Brain microvascular endothelial cell (primary cell): ENCODE measurements around the gene TMEM178B.
"Not testable (repeated sequence)": the region's sequence is repeated elsewhere in the genome, so short reads cannot be mapped to it uniquely, and the experiment has no call there.

Experiments
- DNase-seq: peaks from one replicate; pipeline ENCODE4 v3.0.0-alpha.2; 2020
- H3K27ac ChIP-seq: fragments of 250-450 bp; sonication (Bioruptor Pico); 2 replicates; pipeline ENCODE4 v1.5.1; 2020; ENCODE audit warnings: mild to moderate bottlenecking, moderate library complexity
- H3K27me3 ChIP-seq: fragments of 250-450 bp; sonication (Bioruptor Pico); replicated peaks from 2 replicates; pipeline ENCODE4 v1.5.1; 2020; ENCODE audit warnings: mild to moderate bottlenecking
- H3K36me3 ChIP-seq: fragments of 250-450 bp; sonication (Bioruptor Pico); replicated peaks from 2 replicates; pipeline ENCODE4 v1.5.1; 2020; ENCODE audit warnings: mild to moderate bottlenecking
- H3K4me3 ChIP-seq: 2 replicates; pipeline ENCODE4 v1.5.1; 2011; ENCODE audit warnings: low read depth, mild to moderate bottlenecking, control low read depth, low read length, moderate library complexity
- in situ Hi-C: cut with HindIII; loops from 2 replicates; pipeline ENCODE4 v1.10.0; 2017; ENCODE audit warnings: low sequenced_read_pairs, low pct_ligation_motif_present
- TF ChIP-seq, protein P1 (sequence below): IDR thresholded peaks from 2 replicates; pipeline ENCODE4 v1.5.1; 2011; ENCODE audit warnings: low read depth, mild to moderate bottlenecking, moderate library complexity, low read length, control low read depth, inconsistent platforms; ENCODE audit errors: missing control alignments

The TMEM178B gene

DNA sequence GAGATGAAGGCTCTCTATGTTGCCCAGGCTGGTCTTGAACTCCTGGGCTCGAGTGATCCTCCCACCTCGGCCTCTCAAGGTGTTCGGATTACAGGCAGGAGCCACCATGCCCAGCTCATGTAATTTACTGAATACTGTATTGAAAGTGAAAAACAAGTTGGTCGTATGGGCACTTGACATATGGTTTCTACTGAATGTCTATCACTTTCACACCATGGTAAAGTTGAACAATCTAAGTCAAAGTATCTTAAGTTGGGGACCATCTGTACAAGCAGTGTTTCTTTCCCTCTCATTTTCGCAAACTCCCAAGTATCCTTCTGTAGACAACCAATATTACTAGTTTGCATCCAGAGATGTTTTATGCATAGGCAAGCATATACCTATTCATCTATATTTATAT, 116.6 kb downstream of the TMEM178B start:
- no peaks in the 10 kb centered on the region for H3K27me3 ChIP-seq

DNA sequence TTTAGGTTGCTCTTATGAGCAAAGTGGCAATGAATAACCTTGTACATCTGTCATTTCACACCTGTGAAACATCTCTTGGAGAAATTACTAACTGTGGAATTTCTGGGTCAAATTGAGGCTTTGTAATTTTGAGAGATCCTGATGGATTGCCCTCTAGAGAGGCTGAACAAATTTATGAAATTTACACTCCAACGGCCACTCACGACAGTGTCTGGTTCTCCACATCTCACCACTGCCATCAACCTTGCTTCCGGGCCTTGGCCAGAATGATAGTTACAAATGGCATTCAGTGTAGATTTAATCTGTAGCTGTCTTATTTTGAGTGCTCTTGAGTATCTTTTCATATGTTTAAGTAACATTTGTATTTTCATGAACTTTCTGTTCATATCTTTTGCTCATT, 117.4 kb downstream of the TMEM178B start:
- Histone ChIP-seq H3K27me3 (no peaks in the 10 kb centered on the region), H3K4me3 (no peak overlapping the region), H3K27ac (no peak overlapping the region), H3K36me3 (no peaks in the 10 kb centered on the region)
- TF ChIP-seq, protein P1, sequence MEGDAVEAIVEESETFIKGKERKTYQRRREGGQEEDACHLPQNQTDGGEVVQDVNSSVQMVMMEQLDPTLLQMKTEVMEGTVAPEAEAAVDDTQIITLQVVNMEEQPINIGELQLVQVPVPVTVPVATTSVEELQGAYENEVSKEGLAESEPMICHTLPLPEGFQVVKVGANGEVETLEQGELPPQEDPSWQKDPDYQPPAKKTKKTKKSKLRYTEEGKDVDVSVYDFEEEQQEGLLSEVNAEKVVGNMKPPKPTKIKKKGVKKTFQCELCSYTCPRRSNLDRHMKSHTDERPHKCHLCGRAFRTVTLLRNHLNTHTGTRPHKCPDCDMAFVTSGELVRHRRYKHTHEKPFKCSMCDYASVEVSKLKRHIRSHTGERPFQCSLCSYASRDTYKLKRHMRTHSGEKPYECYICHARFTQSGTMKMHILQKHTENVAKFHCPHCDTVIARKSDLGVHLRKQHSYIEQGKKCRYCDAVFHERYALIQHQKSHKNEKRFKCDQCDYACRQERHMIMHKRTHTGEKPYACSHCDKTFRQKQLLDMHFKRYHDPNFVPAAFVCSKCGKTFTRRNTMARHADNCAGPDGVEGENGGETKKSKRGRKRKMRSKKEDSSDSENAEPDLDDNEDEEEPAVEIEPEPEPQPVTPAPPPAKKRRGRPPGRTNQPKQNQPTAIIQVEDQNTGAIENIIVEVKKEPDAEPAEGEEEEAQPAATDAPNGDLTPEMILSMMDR = no peak
- in situ Hi-C loops = no loop called here
- DNase-seq = no peak

More for the DNA sequence above, 116.6 kb downstream of the TMEM178B start:
- H3K4me3 ChIP-seq = no peak overlapping the region
- TF ChIP-seq, protein P1 = no peak
- H3K36me3 ChIP-seq = no peaks in the 10 kb centered on the region
- in situ Hi-C loops = no loop called here
- no peak for DNase-seq
- no peak overlapping the region for H3K27ac ChIP-seq

DNA sequence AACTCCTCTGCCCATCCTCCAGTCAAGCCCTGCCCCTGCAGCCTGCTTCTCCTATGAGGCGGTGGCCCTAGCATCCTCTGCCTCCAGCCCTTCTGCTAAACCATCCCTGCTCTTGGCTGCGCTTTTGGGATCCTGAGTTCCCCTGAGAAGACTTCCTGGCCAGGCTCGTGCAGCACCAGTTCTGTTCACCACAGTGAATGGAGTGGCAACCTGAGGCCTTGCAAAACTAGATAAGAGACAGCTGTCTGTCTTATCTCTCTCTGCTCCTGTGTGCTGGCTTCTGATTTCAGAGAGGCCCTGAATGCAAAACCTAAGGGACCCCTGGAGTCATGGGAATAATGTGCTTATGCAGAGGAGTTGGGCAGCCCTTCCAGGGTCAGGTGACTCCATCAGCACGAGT, 119.2 kb downstream of the TMEM178B start:
- Histone ChIP-seq H3K27me3 (no peaks in the 10 kb centered on the region), H3K4me3 (no peak overlapping the region), H3K27ac (no peak overlapping the region), H3K36me3 (no peaks in the 10 kb centered on the region)
- no peak for DNase-seq
- TF ChIP-seq, protein P1 = no peak
- in situ Hi-C loops = no loop called here

DNA sequence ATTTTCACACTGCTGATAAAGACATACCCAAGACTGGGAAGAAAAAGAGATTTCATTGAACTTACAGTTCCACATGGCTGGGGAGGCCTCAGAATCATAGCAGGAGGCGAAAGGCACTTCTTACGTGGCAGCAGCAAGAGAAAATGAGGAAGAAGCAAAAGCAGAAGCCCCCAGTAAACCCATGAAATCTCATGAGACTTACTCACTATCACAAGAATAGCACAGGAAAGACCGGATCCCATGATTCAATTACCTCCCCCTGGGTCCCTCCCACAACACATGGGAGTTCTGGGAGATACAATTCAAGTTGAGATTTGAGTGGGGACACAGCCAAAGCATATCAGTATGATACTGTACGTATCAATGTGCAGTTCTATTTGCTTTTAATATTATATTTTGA, 121.9 kb downstream of the TMEM178B start:
- H3K27me3 ChIP-seq, H3K4me3 ChIP-seq, H3K27ac ChIP-seq, H3K36me3 ChIP-seq, DNase-seq, in situ Hi-C loops: not testable (repeated sequence)

DNA sequence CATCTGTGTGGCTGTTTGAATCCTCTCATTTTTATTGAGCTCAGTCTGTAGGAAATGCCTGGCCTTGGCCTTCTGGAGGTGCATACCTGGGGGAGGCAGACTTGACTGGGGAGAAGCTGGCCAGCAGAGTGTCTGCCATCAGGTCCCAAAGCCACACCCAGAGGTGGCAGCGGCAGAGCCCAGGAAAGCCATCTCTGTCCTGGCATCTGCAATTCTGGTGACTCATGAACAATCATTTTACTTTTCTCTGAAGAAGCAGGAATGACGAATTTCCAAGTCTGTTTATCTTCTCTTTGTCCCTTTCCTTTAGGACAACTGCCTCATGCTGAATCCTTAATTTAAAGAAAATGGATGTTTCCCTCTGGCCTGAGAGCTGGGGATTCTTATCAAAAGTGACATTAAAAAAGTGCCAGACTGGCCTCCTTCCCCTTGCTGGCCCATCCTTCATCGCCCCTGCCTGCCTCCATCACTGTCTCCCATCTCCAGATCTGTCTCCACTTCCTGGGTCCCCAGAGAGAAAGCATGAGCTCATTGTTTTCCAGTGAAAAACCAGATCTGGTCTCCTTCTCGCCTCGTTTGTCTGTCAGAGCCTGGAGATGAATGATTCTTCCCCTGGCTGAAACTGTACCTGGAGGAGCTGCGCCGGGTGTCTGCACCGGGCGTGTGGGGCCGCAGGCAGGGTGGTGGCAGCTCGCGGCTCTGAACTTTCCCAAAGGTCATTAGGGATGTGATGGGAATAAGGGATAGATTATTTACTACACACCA, 124.5 kb downstream of the TMEM178B start:
- H3K27ac ChIP-seq = no peak overlapping the region
- no peak for DNase-seq

DNA sequence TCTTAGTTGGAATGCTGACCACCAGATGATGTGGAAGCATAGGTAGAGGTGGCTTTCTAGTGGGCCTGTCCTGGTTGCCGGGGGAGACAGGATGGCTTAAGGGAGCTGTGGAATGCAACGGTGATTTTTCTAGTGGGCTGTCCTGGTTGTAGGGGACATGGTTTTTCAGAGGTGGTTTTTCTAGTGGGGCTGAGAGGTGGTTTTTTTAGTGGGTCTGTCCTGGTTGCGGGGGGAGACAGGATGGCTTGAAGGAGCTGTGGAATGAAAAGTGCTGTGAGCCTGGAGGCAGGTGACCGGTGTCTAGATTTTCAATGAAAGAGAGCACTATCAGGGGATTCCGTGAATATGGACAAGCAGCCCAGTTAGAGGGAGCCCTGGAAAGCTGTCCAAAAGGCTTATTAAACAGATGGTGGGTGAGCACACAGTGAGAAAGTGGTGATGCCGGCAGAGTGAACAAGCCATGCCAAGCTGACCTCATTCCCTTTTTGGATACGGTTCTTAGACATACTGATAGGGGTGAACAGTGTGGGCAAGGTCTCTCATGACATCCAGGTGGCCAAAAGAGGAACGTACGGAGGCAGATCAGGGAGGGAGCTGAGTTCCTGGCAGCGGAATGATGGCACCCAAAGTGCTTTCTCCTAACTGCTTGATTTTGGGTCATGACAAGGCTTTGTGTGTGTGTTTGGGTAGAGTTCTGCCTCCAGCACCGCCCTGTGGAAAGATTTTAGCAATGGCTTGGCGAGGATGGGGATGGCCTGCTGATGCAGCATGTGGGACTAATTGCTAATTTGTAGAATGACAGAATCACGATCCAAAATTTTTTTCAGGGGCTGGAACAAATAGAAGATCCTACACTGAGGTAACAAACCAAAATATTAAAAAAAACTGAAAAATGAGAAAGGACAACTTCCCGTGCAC, 126.6 kb downstream of the TMEM178B start:
- Histone ChIP-seq H3K27ac (no peak overlapping the region), H3K4me3 (no peak overlapping the region), H3K36me3 (no peaks in the 10 kb centered on the region), H3K27me3 (no peaks in the 10 kb centered on the region)
- TF ChIP-seq, protein P1 = no peak
- no peak for DNase-seq
- in situ Hi-C loops = no loop called here

More for the DNA sequence above, 124.5 kb downstream of the TMEM178B start:
- no peaks in the 10 kb centered on the region for H3K36me3 ChIP-seq
- no peak overlapping the region for H3K4me3 ChIP-seq
- in situ Hi-C loops = no loop called here
- H3K27me3 ChIP-seq = no peaks in the 10 kb centered on the region
- TF ChIP-seq, protein P1 = no peak
